ENCODE measurements around the gene DYNLT1. TPM values are rescaled to one million over a fixed set of nuclear protein-coding genes. Genes with fewer than 3 reads are reported as not detected.
A peak's percentile ranks its signal among the peaks of the same experiment; 100 is the strongest.
"Not testable (repeated sequence)": the region's sequence is repeated elsewhere in the genome, so short reads cannot be mapped to it uniquely, and the experiment has no call there.

Gene DYNLT1
- total RNA-seq, 1 experiment from 2014 or later = 105 TPM

- H3K4me1 ChIP-seq (replicated peaks; ENCODE audit: insufficient read depth); H3K9me3 ChIP-seq (ENCODE audit: insufficient read depth, low read depth); H3F3A ChIP-seq (ENCODE audit: insufficient read depth, low read depth); H2AFZ ChIP-seq; CTCF ChIA-PET; BruUV-seq (replicated peaks); H3K4me2 ChIP-seq; intact Hi-C loops (cut with micrococcal nuclease; ENCODE audit: unreplicated experiment); H3K27ac ChIP-seq; H3K4me3 ChIP-seq; H3K27me3 ChIP-seq (ENCODE audit: insufficient read depth, low read depth); DNase-seq; H3K79me2 ChIP-seq (ENCODE audit: low read depth); H3K9me2 ChIP-seq (ENCODE audit: insufficient read depth); H4K20me1 ChIP-seq (ENCODE audit: insufficient read depth); POLR2A ChIA-PET (ENCODE audit: unreplicated experiment): not testable (repeated sequence)
- H3K36me3 ChIP-seq (ENCODE audit: low read depth) = peaks cover 21% of the 10 kb centered on the region; the same call in 1 of the 2 replicates
Measured at GRCh38 chr6:158614606-158615005, 29.9 kb downstream of the DYNLT1 start.

GRCh38 chr6:158611541-158612370 lies 32.8 kb downstream of the DYNLT1 start:
- intact Hi-C loops (cut with micrococcal nuclease; ENCODE audit: unreplicated experiment) = no loop called here
- Histone ChIP-seq H3K79me2 (ENCODE audit: low read depth) (no peaks in the 10 kb centered on the region), H3K4me1 (replicated peaks; ENCODE audit: insufficient read depth) (no peaks in the 10 kb centered on the region), H3K4me2 (no peak overlapping the region), H2AFZ (no peak overlapping the region), H3K4me3 (no peak overlapping the region), H3K9me3 (ENCODE audit: insufficient read depth, low read depth) (no peaks in the 10 kb centered on the region), H3K27ac (no peak overlapping the region), H4K20me1 (ENCODE audit: insufficient read depth) (no peaks in the 10 kb centered on the region; the same call in 1 of the 2 replicates), H3K36me3 (ENCODE audit: low read depth) (peaks cover 26% of the 10 kb centered on the region), H3K27me3 (ENCODE audit: insufficient read depth, low read depth) (no peaks in the 10 kb centered on the region), H3F3A (ENCODE audit: insufficient read depth, low read depth) (peaks cover 6% of the 10 kb centered on the region; the same call in 1 of the 2 replicates), H3K9me2 (ENCODE audit: insufficient read depth) (no peaks in the 10 kb centered on the region)
- no TSS peak for BruUV-seq (replicated peaks)
- DNase-seq = peak in 1 of 2 experiments; percentile 51
- ChIA-PET POLR2A (ENCODE audit: unreplicated experiment) (interaction anchor here (0.7 kb wide), 2 partner anchors 21 to 519 kb away, joined by 3 to 6 read pairs; no protein-coding TSS in a partner anchor), CTCF (no interaction called here)
- TF ChIP-seq CTCF (conservative IDR thresholded peaks at IDR 0.05) (no peak), EZH2 (IDR thresholded peaks at IDR 0.05; ENCODE audit: low read depth) (no peak)

- ChIA-PET POLR2A (ENCODE audit: unreplicated experiment) (interaction anchor here (0.7 kb wide), 2 partner anchors 22 to 519 kb away, joined by 3 to 6 read pairs; no protein-coding TSS in a partner anchor), CTCF (no interaction called here)
- H3K4me2 ChIP-seq = no peak overlapping the region
Measured at GRCh38 chr6:158611039-158611438, 33.5 kb downstream of the DYNLT1 start.

More at GRCh38 chr6:158611039-158611438, 33.5 kb downstream of the DYNLT1 start:
- intact Hi-C loops (cut with micrococcal nuclease; ENCODE audit: unreplicated experiment) = no loop called here
- Histone ChIP-seq H3K4me1 (replicated peaks; ENCODE audit: insufficient read depth) (no peaks in the 10 kb centered on the region), H3K27me3 (ENCODE audit: insufficient read depth, low read depth) (no peaks in the 10 kb centered on the region), H3F3A (ENCODE audit: insufficient read depth, low read depth) (peaks cover 6% of the 10 kb centered on the region; the same call in 1 of the 2 replicates), H3K36me3 (ENCODE audit: low read depth) (peaks cover 26% of the 10 kb centered on the region), H3K9me3 (ENCODE audit: insufficient read depth, low read depth) (no peaks in the 10 kb centered on the region), H3K9me2 (ENCODE audit: insufficient read depth) (no peaks in the 10 kb centered on the region), H3K27ac (no peak overlapping the region), H3K79me2 (ENCODE audit: low read depth) (no peaks in the 10 kb centered on the region), H2AFZ (no peak overlapping the region), H4K20me1 (ENCODE audit: insufficient read depth) (no peaks in the 10 kb centered on the region; the same call in 1 of the 2 replicates), H3K4me3 (no peak overlapping the region)
- DNase-seq = no peak
- no TSS peak for BruUV-seq (replicated peaks)
- TF ChIP-seq CTCF (conservative IDR thresholded peaks at IDR 0.05) (no peak), EZH2 (IDR thresholded peaks at IDR 0.05; ENCODE audit: low read depth) (no peak)

All from PC-9 (cell line).